Measurements from ENCODE around the gene PGLYRP2. TPM values are rescaled to one million over a fixed set of nuclear protein-coding genes. Genes with fewer than 3 reads are reported as not detected.

The PGLYRP2 gene
- total and polyA plus RNA-seq, 2 of the 13 experiments (the other 11 are each of a cell fraction or from before 2014, with no cell fraction given) = 0.04 to 1.0 TPM

DNA sequence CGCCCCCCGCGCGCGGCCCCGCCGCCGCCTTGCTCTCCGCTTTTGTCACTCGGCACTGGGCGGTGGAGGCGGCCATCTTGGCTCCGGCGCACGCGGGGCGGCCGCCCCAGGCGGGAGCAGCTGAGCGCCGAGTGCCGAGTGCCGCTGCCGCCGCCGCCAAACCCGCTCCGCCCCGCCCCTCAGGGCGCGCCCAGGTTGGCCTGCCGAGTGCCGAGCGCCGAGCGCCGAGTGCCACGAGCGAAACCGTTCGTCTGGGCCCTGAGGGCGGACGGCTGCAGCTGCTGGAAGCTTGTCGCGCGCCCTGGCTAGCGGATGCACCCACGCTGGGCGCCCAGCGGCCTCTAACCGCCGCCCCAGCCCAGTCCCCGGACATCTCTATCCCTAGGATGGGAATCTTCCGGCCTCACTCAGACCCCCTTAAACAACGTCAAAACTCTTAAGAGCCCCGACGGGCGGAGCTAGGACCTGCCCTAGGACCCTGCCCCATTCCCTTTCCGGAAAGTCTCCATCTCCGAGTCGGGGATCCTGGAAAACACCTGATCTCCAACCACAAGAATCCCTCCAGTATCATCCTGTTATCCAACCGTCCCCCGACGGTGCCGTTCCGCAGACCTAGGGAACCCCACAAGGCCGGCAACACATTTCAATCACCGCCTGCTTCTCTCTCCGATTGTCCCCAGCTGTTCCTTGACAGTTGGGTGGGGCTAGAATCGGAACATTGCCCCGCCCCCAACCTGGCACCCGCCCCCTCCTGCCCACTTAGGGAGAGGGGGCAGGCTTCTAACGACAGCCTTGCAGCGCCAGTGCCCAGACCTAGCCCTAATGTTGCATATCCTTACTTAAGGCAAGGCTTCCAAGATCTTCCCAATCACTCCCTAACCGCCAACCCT lies 46.4 kb downstream of the PGLYRP2 start (continued):
- TF ChIP-seq PBX2 (CRISPR knock-in tag; IDR thresholded peaks at IDR 0.05) (no peak), TARDBP (CRISPR knock-in tag; IDR thresholded peaks at IDR 0.05) (peak; percentile 50; the same call in 1 of the 2 replicates), MIER2 (CRISPR knock-in tag; IDR thresholded peaks at IDR 0.05) (no peak), HNRNPK (IDR thresholded peaks at IDR 0.05; ENCODE audit: low read depth, low read length, poor library complexity, severe bottlenecking) (no peak), SP2 (CRISPR knock-in tag; IDR thresholded peaks at IDR 0.05) (peak; percentile 52), CEBPB (IDR thresholded peaks at IDR 0.05; ENCODE audit: borderline replicate concordance, low read depth, low read length) (no peak), MXD1 (CRISPR knock-in tag; IDR thresholded peaks at IDR 0.05) (peak; percentile 19; the same call in 1 of the 2 replicates), ZNF180 (CRISPR knock-in tag; IDR thresholded peaks at IDR 0.05; ENCODE audit: borderline replicate concordance, low read depth) (no peak), RBAK (CRISPR knock-in tag; IDR thresholded peaks at IDR 0.05) (no peak), ARNT2 (CRISPR knock-in tag; IDR thresholded peaks at IDR 0.05; ENCODE audit: low read depth) (peak; percentile 73), ETV6 (CRISPR knock-in tag; conservative IDR thresholded peaks at IDR 0.05) (peak; percentile 86), SAP130 (CRISPR knock-in tag; IDR thresholded peaks at IDR 0.05; ENCODE audit: low read depth) (peak; percentile 86), SRSF1 (optimal IDR thresholded peaks at IDR 0.05; ENCODE audit: low read depth, low read length) (no peak), CSRNP2 (CRISPR knock-in tag; conservative IDR thresholded peaks at IDR 0.05; ENCODE audit: low read depth) (no peak), ZNF234 (CRISPR knock-in tag; conservative IDR thresholded peaks at IDR 0.05) (0 out of 2 replicates have a peak, but pooled peaks have one; percentile 40), ZNF784 (CRISPR knock-in tag; IDR thresholded peaks at IDR 0.05; ENCODE audit: borderline replicate concordance) (no peak), ZNF720 (CRISPR knock-in tag; IDR thresholded peaks at IDR 0.05) (no peak), MAZ (IDR thresholded peaks at IDR 0.05; ENCODE audit: borderline replicate concordance, low read depth, low read length) (peak; percentile 89), MAZ (CRISPR knock-in tag; IDR thresholded peaks at IDR 0.05; ENCODE audit: low read depth) (peak; percentile 97), AHR (CRISPR knock-in tag; IDR thresholded peaks at IDR 0.05) (no peak), ZNF788 (CRISPR knock-in tag; IDR thresholded peaks at IDR 0.05; ENCODE audit: borderline replicate concordance) (peak; percentile 48; the same call in 1 of the 2 replicates)
- TF ChIP-seq, protein P1, sequence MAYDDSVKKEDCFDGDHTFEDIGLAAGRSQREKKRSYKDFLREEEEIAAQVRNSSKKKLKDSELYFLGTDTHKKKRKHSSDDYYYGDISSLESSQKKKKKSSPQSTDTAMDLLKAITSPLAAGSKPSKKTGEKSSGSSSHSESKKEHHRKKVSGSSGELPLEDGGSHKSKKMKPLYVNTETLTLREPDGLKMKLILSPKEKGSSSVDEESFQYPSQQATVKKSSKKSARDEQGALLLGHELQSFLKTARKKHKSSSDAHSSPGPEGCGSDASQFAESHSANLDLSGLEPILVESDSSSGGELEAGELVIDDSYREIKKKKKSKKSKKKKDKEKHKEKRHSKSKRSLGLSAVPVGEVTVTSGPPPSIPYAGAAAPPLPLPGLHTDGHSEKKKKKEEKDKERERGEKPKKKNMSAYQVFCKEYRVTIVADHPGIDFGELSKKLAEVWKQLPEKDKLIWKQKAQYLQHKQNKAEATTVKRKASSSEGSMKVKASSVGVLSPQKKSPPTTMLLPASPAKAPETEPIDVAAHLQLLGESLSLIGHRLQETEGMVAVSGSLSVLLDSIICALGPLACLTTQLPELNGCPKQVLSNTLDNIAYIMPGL (CRISPR knock-in tag; IDR thresholded peaks at IDR 0.05; ENCODE audit: borderline replicate concordance in 1 of 2, low read depth in 1 of 2) = peak; percentile 69 to 77
